KMS-11 (cell line): ENCODE data around the gene SEBOX.

Experiments
- H2AFZ ChIP-seq: fragments of 200-600 bp; sonication (generic); 2 replicates; pipeline ENCODE4 v1.6.1; 2016; ENCODE audit warnings: antibody characterized with exemption, mixed run types, low read depth
- H3K27ac ChIP-seq: fragments of 200-600 bp; sonication (generic); 2 replicates; pipeline ENCODE4 v1.6.1; 2016; ENCODE audit warnings: mild to moderate bottlenecking, mixed run types
- H3K27me3 ChIP-seq: fragments of 200-600 bp; sonication (generic); 2 replicates; pipeline ENCODE4 v1.6.1; 2017; ENCODE audit warnings: mild to moderate bottlenecking, low read depth, mixed run types, moderate library complexity; ENCODE audit not compliant: insufficient read depth
- H3K36me3 ChIP-seq: fragments of 200-600 bp; sonication (generic); 2 replicates; pipeline ENCODE4 v1.6.1; 2017; ENCODE audit warnings: mild to moderate bottlenecking, mixed run types; ENCODE audit not compliant: insufficient read depth
- H3K4me1 ChIP-seq: fragments of 200-600 bp; sonication (generic); 2 replicates; pipeline ENCODE4 v1.6.1; 2016; ENCODE audit warnings: mild to moderate bottlenecking, low read depth, mixed run types; ENCODE audit not compliant: poor library complexity, severe bottlenecking
- H3K4me2 ChIP-seq: fragments of 200-600 bp; sonication (generic); 2 replicates; pipeline ENCODE4 v1.7.0; 2016; ENCODE audit warnings: mild to moderate bottlenecking, mixed run types
- H3K4me3 ChIP-seq: fragments of 200-600 bp; sonication (generic); IDR thresholded peaks from 2 replicates; pipeline ENCODE4 v1.6.1; 2017; ENCODE audit warnings: low read depth, low read length, mixed read lengths; ENCODE audit not compliant: insufficient read depth
- H3K79me2 ChIP-seq: fragments of 200-600 bp; sonication (generic); 2 replicates; pipeline ENCODE4 v1.6.1; 2016; ENCODE audit warnings: low read depth, mixed run types; ENCODE audit not compliant: insufficient read depth
- H3K9ac ChIP-seq: fragments of 200-600 bp; sonication (generic); 2 replicates; pipeline ENCODE4 v1.6.1; 2016; ENCODE audit warnings: mild to moderate bottlenecking, mixed run types
- H4K20me1 ChIP-seq: fragments of 200-600 bp; sonication (generic); 2 replicates; pipeline ENCODE4 v1.6.1; 2016; ENCODE audit warnings: mild to moderate bottlenecking, mixed run types; ENCODE audit not compliant: insufficient read depth
- CTCF ChIP-seq: fragments of 200-600 bp; sonication (generic); conservative IDR thresholded peaks from 2 replicates; pipeline ENCODE4 v1.6.1; 2017; ENCODE audit warnings: low read depth, mild to moderate bottlenecking, antibody characterized with exemption, low read length, moderate library complexity, mixed read lengths

The SEBOX gene

GRCh38 chr17:28381141-28381825 lies 16.3 kb upstream of the SEBOX start:
- no peak for TF ChIP-seq CTCF
- H3K27me3 ChIP-seq: no peaks in the 10 kb centered on the region
- H3K4me1 ChIP-seq: no peaks in the 10 kb centered on the region
- no peak overlapping the region for H3K4me2 ChIP-seq
- H3K9ac ChIP-seq: no peak overlapping the region
- H3K4me3 ChIP-seq: no peak overlapping the region
- no peak overlapping the region for H2AFZ ChIP-seq
- no peaks in the 10 kb centered on the region for H3K36me3 ChIP-seq
- no peak overlapping the region for H3K27ac ChIP-seq
- no peaks in the 10 kb centered on the region for H4K20me1 ChIP-seq
- no peaks in the 10 kb centered on the region for H3K79me2 ChIP-seq

- Histone ChIP-seq H3K36me3 (no peaks in the 10 kb centered on the region), H3K4me1 (no peaks in the 10 kb centered on the region), H2AFZ (no peak overlapping the region), H4K20me1 (no peaks in the 10 kb centered on the region), H3K27me3 (no peaks in the 10 kb centered on the region), H3K79me2 (no peaks in the 10 kb centered on the region), H3K4me3 (no peak overlapping the region), H3K9ac (no peak overlapping the region), H3K27ac (no peak overlapping the region), H3K4me2 (no peak overlapping the region)
- no peak for TF ChIP-seq CTCF
Observed at GRCh38 chr17:28379814-28380801, 15.1 kb upstream of the SEBOX start.

- Histone ChIP-seq H3K9ac (no peak overlapping the region), H2AFZ (no peak overlapping the region), H3K27ac (no peak overlapping the region), H3K27me3 (no peaks in the 10 kb centered on the region; the same call in 1 of the 2 replicates), H3K4me2 (peak overlapping the region; percentile 94), H3K79me2 (no peaks in the 10 kb centered on the region), H3K4me1 (peaks cover 18% of the 10 kb centered on the region), H3K36me3 (no peaks in the 10 kb centered on the region), H4K20me1 (no peaks in the 10 kb centered on the region), H3K4me3 (no peak overlapping the region)
- no peak for TF ChIP-seq CTCF
Observed at GRCh38 chr17:28372945-28373274, 7.9 kb upstream of the SEBOX start.

GRCh38 chr17:28372203-28372944 lies 7.4 kb upstream of the SEBOX start:
- Histone ChIP-seq H3K9ac (peak overlapping the region; percentile 41; the same call in 1 of the 2 replicates), H4K20me1 (no peaks in the 10 kb centered on the region)
- no peak for TF ChIP-seq CTCF

More at GRCh38 chr17:28372203-28372944, 7.4 kb upstream of the SEBOX start:
- H3K4me3 ChIP-seq: no peak overlapping the region
- H3K79me2 ChIP-seq: no peaks in the 10 kb centered on the region
- no peaks in the 10 kb centered on the region; the same call in 1 of the 2 replicates for H3K27me3 ChIP-seq
- H3K4me1 ChIP-seq: peaks cover 18% of the 10 kb centered on the region
- no peak overlapping the region for H3K27ac ChIP-seq
- no peaks in the 10 kb centered on the region for H3K36me3 ChIP-seq
- peak overlapping the region; percentile 98 for H2AFZ ChIP-seq
- peak overlapping the region; percentile 94 for H3K4me2 ChIP-seq
